GM11168 (cell line): ENCODE results near the gene TRPC5OS.

Source experiments
- in situ Hi-C: fragments of 300-500 bp; cut with MboI; formaldehyde crosslinking; loops from one replicate; pipeline ENCODE4 v1.12.0; 2022; ENCODE audit warnings: low sequenced_read_pairs; ENCODE audit not compliant: unreplicated experiment

Gene TRPC5OS

GRCh38 chrX:111875881-111876280 lies at the start of gene TRPC5OS:
TSS of gene TRPC5OS (plus strand) at chrX:111876181. CDS start at chrX:111901850, 25,669 bp downstream.
- in situ Hi-C loops, result no loop called here

- in situ Hi-C loops, result no loop called here
Observed at GRCh38 chrX:111829345-111829744, 46.6 kb upstream of the TRPC5OS start.

- in situ Hi-C loops, result no loop called here
Observed at GRCh38 chrX:111830571-111830970, 45.4 kb upstream of the TRPC5OS start.

GRCh38 chrX:111831343-111831742 lies 44.6 kb upstream of the TRPC5OS start:
- in situ Hi-C loops, result no loop called here

GRCh38 chrX:111837197-111837596 lies 38.8 kb upstream of the TRPC5OS start:
- in situ Hi-C loops, result no loop called here

- in situ Hi-C loops, result no loop called here
Observed at GRCh38 chrX:111847491-111848133, 28.4 kb upstream of the TRPC5OS start.

- in situ Hi-C loops, result no loop called here
Observed at GRCh38 chrX:111848541-111848940, 27.4 kb upstream of the TRPC5OS start.

GRCh38 chrX:111850975-111851374 lies 25.0 kb upstream of the TRPC5OS start:
- in situ Hi-C loops, result no loop called here

GRCh38 chrX:111854556-111855490 lies 21.2 kb upstream of the TRPC5OS start:
- in situ Hi-C loops, result no loop called here

- in situ Hi-C loops, result no loop called here
Observed at GRCh38 chrX:111857534-111858060, 18.4 kb upstream of the TRPC5OS start.

- in situ Hi-C loops, result no loop called here
Observed at GRCh38 chrX:111861605-111862004, 14.4 kb upstream of the TRPC5OS start.

GRCh38 chrX:111867236-111867635 lies 8.7 kb upstream of the TRPC5OS start:
- in situ Hi-C loops, result no loop called here

GRCh38 chrX:111868726-111869638 lies 7.0 kb upstream of the TRPC5OS start:
- in situ Hi-C loops, result no loop called here

GRCh38 chrX:111869639-111870034 lies 6.3 kb upstream of the TRPC5OS start:
- in situ Hi-C loops, result no loop called here

- in situ Hi-C loops, result no loop called here
Observed at GRCh38 chrX:111874241-111874640, 1.7 kb upstream of the TRPC5OS start.

- in situ Hi-C loops, result no loop called here
Observed at GRCh38 chrX:111876646-111877045, 665 bp downstream of the TRPC5OS start.

GRCh38 chrX:111877681-111878080 lies 1.7 kb downstream of the TRPC5OS start:
- in situ Hi-C loops, result no loop called here

- in situ Hi-C loops, result no loop called here
Observed at GRCh38 chrX:111880735-111881134, 4.8 kb downstream of the TRPC5OS start.

- in situ Hi-C loops, result no loop called here
Observed at GRCh38 chrX:111881715-111882114, 5.7 kb downstream of the TRPC5OS start.

- in situ Hi-C loops, result no loop called here
Observed at GRCh38 chrX:111886678-111887077, 10.7 kb downstream of the TRPC5OS start.
